Left lobe of liver (tissue), 2 donors: ENCODE measurements around the gene KHDC4. TPM values are rescaled to one million over a fixed set of nuclear protein-coding genes. Genes with fewer than 3 reads are reported as not detected.

ENCODE experiments used
- ATAC-seq: fragments of 200-7000 bp; cut with Tn5 transposase; one replicate; pipeline ENCODE4 v1.9.1; 2020; ENCODE audit warnings: mild to moderate bottlenecking, moderate library complexity
- DNase-seq: peaks from one replicate; pipeline ENCODE4 v3.0.0-alpha.2; 2020; ENCODE audit warnings: low spot score
- total RNA-seq: library from RNA; stranded (reverse); gene quantifications from one replicate; pipeline ENCODE4 v1.2.1, GENCODE V29; 2021
- donor health status: DM: no; HTN: no; CAD: no; lungs with moderate emphysema.
- donor health status: DM: no; HTN: yes; CAD: no.

The KHDC4 gene
- total RNA-seq, 1 donor from 2014 or later: 18.5 TPM

- ATAC-seq (peak; percentile 45), DNase-seq (no peak)
Observed at GRCh38 chr1:155970531-155971167, 36.4 kb upstream of the KHDC4 start.

- ATAC-seq (no peak), DNase-seq (no peak)
Observed at GRCh38 chr1:155969377-155969791, 35.2 kb upstream of the KHDC4 start.

- ATAC-seq (no peak), DNase-seq (no peak)
Observed at GRCh38 chr1:155968670-155969069, 34.5 kb upstream of the KHDC4 start.

- ATAC-seq (no peak), DNase-seq (no peak)
Observed at GRCh38 chr1:155968051-155968400, 33.8 kb upstream of the KHDC4 start.

GRCh38 chr1:155967341-155968050, 33.3 kb upstream of the KHDC4 start:
- peak; percentile 54 for ATAC-seq

GRCh38 chr1:155966750-155967149, 32.5 kb upstream of the KHDC4 start:
- DNase-seq: no peak

More at GRCh38 chr1:155967341-155968050, 33.3 kb upstream of the KHDC4 start:
- no peak for DNase-seq

GRCh38 chr1:155966135-155966534, 31.9 kb upstream of the KHDC4 start:
- ATAC-seq (no peak), DNase-seq (no peak)

More at GRCh38 chr1:155966750-155967149, 32.5 kb upstream of the KHDC4 start:
- no peak for ATAC-seq

- DNase-seq: no peak
- ATAC-seq: no peak
Observed at GRCh38 chr1:155964193-155964592, 30.0 kb upstream of the KHDC4 start.

- DNase-seq (no peak), ATAC-seq (peak; percentile 20)
Observed at GRCh38 chr1:155962599-155963211, 28.5 kb upstream of the KHDC4 start.

- ATAC-seq (peak; percentile 55), DNase-seq (no peak)
Observed at GRCh38 chr1:155961937-155962336, 27.7 kb upstream of the KHDC4 start.

- DNase-seq (no peak), ATAC-seq (no peak)
Observed at GRCh38 chr1:155960081-155960745, 26.0 kb upstream of the KHDC4 start.

- DNase-seq (no peak), ATAC-seq (no peak)
Observed at GRCh38 chr1:155957411-155957915, 23.2 kb upstream of the KHDC4 start.

- ATAC-seq: no peak
- DNase-seq: no peak
Observed at GRCh38 chr1:155954645-155955044, 20.4 kb upstream of the KHDC4 start.

- DNase-seq (no peak), ATAC-seq (no peak)
Observed at GRCh38 chr1:155952505-155952890, 18.3 kb upstream of the KHDC4 start.

GRCh38 chr1:155951753-155952504, 17.7 kb upstream of the KHDC4 start:
- no peak for DNase-seq
- ATAC-seq: no peak

GRCh38 chr1:155950829-155951228, 16.6 kb upstream of the KHDC4 start:
- no peak for ATAC-seq
- no peak for DNase-seq

- DNase-seq (no peak), ATAC-seq (no peak)
Observed at GRCh38 chr1:155947741-155948140, 13.5 kb upstream of the KHDC4 start.

GRCh38 chr1:155947292-155947691, 13.1 kb upstream of the KHDC4 start:
- DNase-seq (no peak), ATAC-seq (no peak)

- ATAC-seq: no peak
- no peak for DNase-seq
Observed at GRCh38 chr1:155946633-155947219, 12.5 kb upstream of the KHDC4 start.

GRCh38 chr1:155944444-155944799, 10.2 kb upstream of the KHDC4 start:
- DNase-seq: no peak
- ATAC-seq: no peak
